GM12878 (cell line): ENCODE data around the gene DAAM1. TPM values are rescaled to one million over a fixed set of nuclear protein-coding genes. Genes with fewer than 3 reads are reported as not detected.

ENCODE experiments used
- ATAC-seq: fragments of 200-7000 bp; cut with Tn5 transposase; 3 replicates; pipeline ENCODE4 v1.9.1; 2020; ENCODE audit warnings: mild to moderate bottlenecking, moderate library complexity
- BruUV-seq: library from RNA; stranded (reverse); fragments of 400-500 nt; replicated peaks from 2 replicates; lab custom pipeline; 2021; lab: Mats Ljungman, UMichigan
- CTCF ChIA-PET: fragments of 300-600 bp; sonication (Branson Sonifier 250); formaldehyde crosslinking; extraction: SDS; loops from one replicate; lab custom pipeline; 2021; ENCODE audit warnings: inconsistent platforms; lab: Yijun Ruan, JAX
- POLR2A ChIA-PET: fragments of 350-600 bp; formaldehyde crosslinking; extraction: SDS; loops from one replicate; lab custom pipeline; 2021; ENCODE audit warnings: inconsistent platforms; lab: Charles Lee
- RAD21 ChIA-PET: fragments of 300-600 bp; sonication (Branson Sonifier 250); formaldehyde crosslinking; loops from one replicate; lab custom pipeline; 2023; ENCODE audit warnings: antibody characterized with exemption; ENCODE audit not compliant: unreplicated experiment; lab: Charles Lee
- SMC1A ChIA-PET: fragments of 300-600 bp; sonication (Branson Sonifier 250); formaldehyde crosslinking; loops from one replicate; lab custom pipeline; 2023; ENCODE audit not compliant: unreplicated experiment, uncharacterized antibody; lab: Charles Lee
- DNase-seq: peaks from one replicate; pipeline ENCODE4 v3.0.0-alpha.2; 2011; ENCODE audit warnings: low read depth, low spot score
- FAIRE-seq: peaks from 3 replicates; lab custom pipeline; 2011; peaks lifted over from hg19 to GRCh38; lab: Jason Lieb, UNC
- H2AFZ ChIP-seq: 2 replicates; pipeline ENCODE4 v1.6.0; 2011; ENCODE audit warnings: low read depth, low read length, control low read depth; ENCODE audit not compliant: control insufficient read depth
- H3K27ac ChIP-seq: 2 replicates; pipeline ENCODE4 v1.5.1; 2011; ENCODE audit warnings: control low read depth; ENCODE audit not compliant: control insufficient read depth, insufficient read depth
- H3K27me3 ChIP-seq, 2 experiments: replicated peaks in 1 of 2; 2 replicates each; pipeline versions ENCODE4 v1.6.0 to v1.6.1; 2011; ENCODE audit warnings: low read length in 1 of 2; ENCODE audit not compliant: control insufficient read depth in 2 of 2, insufficient read depth in 2 of 2
- H3K36me3 ChIP-seq, 2 experiments: 2 replicates each; pipeline ENCODE4 v1.5.1; 2011; ENCODE audit warnings: low read length in 1 of 2; ENCODE audit not compliant: control insufficient read depth in 2 of 2, insufficient read depth in 2 of 2
- H3K4me1 ChIP-seq: 2 replicates; pipeline ENCODE4 v1.6.1; 2011; ENCODE audit warnings: mild to moderate bottlenecking, low read length, moderate library complexity, mixed read lengths; ENCODE audit not compliant: control insufficient read depth, insufficient read depth
- H3K4me2 ChIP-seq: 2 replicates; pipeline ENCODE4 v1.6.0; 2011; ENCODE audit warnings: control low read depth; ENCODE audit not compliant: control insufficient read depth, insufficient read depth
- H3K4me3 ChIP-seq: fragments of 200-600 bp; sonication (generic); 2 replicates; pipeline ENCODE4 v1.5.1; 2016
- H3K79me2 ChIP-seq: 2 replicates; pipeline ENCODE4 v1.6.0; 2011; ENCODE audit warnings: low read length; ENCODE audit not compliant: control insufficient read depth, insufficient read depth
- H3K9ac ChIP-seq: 2 replicates; pipeline ENCODE4 v1.8.0; 2011; ENCODE audit warnings: low read length, control low read depth, mixed read lengths; ENCODE audit not compliant: control insufficient read depth, insufficient read depth
- H3K9me3 ChIP-seq: replicated peaks from 3 replicates; pipeline ENCODE4 v1.5.1; 2011; ENCODE audit warnings: mild to moderate bottlenecking, low read length; ENCODE audit not compliant: control insufficient read depth, insufficient read depth
- H4K20me1 ChIP-seq: 2 replicates; pipeline ENCODE4 v1.6.0; 2011; ENCODE audit not compliant: control insufficient read depth, insufficient read depth
- IKZF1 ChIP-seq: fragments of 450-650 bp; conservative IDR thresholded peaks from 2 replicates; pipeline ENCODE4 v1.6.1; 2017; ENCODE audit warnings: antibody characterized with exemption, mild to moderate bottlenecking
- NFYB ChIP-seq: IDR thresholded peaks from 2 replicates; pipeline ENCODE4 v1.6.1; 2011; ENCODE audit warnings: low read depth, mild to moderate bottlenecking, low read length, improper control_type of control experiment, moderate library complexity; ENCODE audit not compliant: insufficient read depth
- POLR2AphosphoS2 ChIP-seq: IDR thresholded peaks from 2 replicates; pipeline ENCODE4 v1.6.1; 2011; ENCODE audit warnings: low read depth, mild to moderate bottlenecking, low read length, improper control_type of control experiment, moderate library complexity
- SRF ChIP-seq, 2 experiments: IDR thresholded peaks; 2 replicates each; pipeline ENCODE4 v1.6.1; 2011; ENCODE audit warnings: low read depth in 2 of 2, low read length in 2 of 2, mild to moderate bottlenecking in 1 of 2, moderate library complexity in 1 of 2
- WGBS: methylation state at CpG from one replicate; pipeline ENCODE4 v1.1.6; 2016; ENCODE audit warnings: low lambda C conversion rate; ENCODE audit not compliant: insufficient replicate concordance, insufficient coverage; ENCODE audit errors: missing lambda C conversion rate; 5-methylcytosine and 5-hydroxymethylcytosine counted together
- in situ Hi-C: fragments of 300-500 bp; cut with MboI; formaldehyde crosslinking; loops from 9 replicates; pipeline ENCODE4 v1.14.3; 2018; ENCODE audit warnings: mixed read lengths
- intact Hi-C: fragments of 100-400 bp; cut with micrococcal nuclease; formaldehyde crosslinking; loops from one replicate; pipeline ENCODE4 v1.14.2; 2022; ENCODE audit not compliant: unreplicated experiment
- polyA plus RNA-seq, 11 experiments: library from polyadenylated mRNA; depleted of rRNA in 4 of 11; unstranded in 6 of 11; stranded (reverse) in 5 of 11; fragments of >200 nt; fragmentation: Nextera tagmentation in 4 of 11; fragmentation: Illumina TruSeq in 1 of 11; extraction: Ambion mirVana in 4 of 11; extraction: Trizol in 1 of 11; gene quantifications; 1 replicate in 1 of 11; 2 replicates in 10 of 11; pipeline versions ENCODE4 v1.2.1 to v1.2.3, GENCODE V29; 2011 to 2016; ENCODE audit warnings: inconsistent platforms in 2 of 11, missing spikeins in 2 of 11, low read depth in 1 of 11
- total RNA-seq, 4 experiments: library from RNA; depleted of rRNA in 3 of 4; stranded (reverse); fragments of >200 nt in 3 of 4; fragmentation: Illumina TruSeq in 1 of 4; extraction: Trizol in 1 of 4; gene quantifications; 2 replicates each; pipeline versions ENCODE4 v1.2.1 to v1.2.3, GENCODE V29; 2013 to 2021

Gene DAAM1
- total and polyA plus RNA-seq, 10 of the 15 experiments (the other 5 are each of a cell fraction or from before 2014, with no cell fraction given): 13.8 to 32.4 (median 24.2) TPM

GRCh38 chr14:59268858-59269257 is 80.4 kb downstream of the DAAM1 start:
- CTCF ChIA-PET: interaction anchor here (0.7 to 1.6 kb wide), 3 partner anchors 21 to 175 kb away, joined by 3 to 4 read pairs (median 3); no protein-coding TSS in a partner anchor
- BruUV-seq: no TSS peak

GRCh38 chr14:59269466-59269865 is 81.0 kb downstream of the DAAM1 start:
- Histone ChIP-seq H3K4me3 (no peak overlapping the region), H3K36me3 (peaks cover 0 to 7% of the 10 kb centered on the region in 2 experiments; a peak in 2 of 4 replicates), H3K4me2 (no peak overlapping the region), H4K20me1 (no peaks in the 10 kb centered on the region), H3K79me2 (no peaks in the 10 kb centered on the region), H3K27me3 (no peaks in the 10 kb centered on the region), H3K9me3 (no peaks in the 10 kb centered on the region; the same call in 2 of the 3 replicates), H3K4me1 (peaks cover 2% of the 10 kb centered on the region), H3K9ac (no peak overlapping the region), H3K27ac (no peak overlapping the region), H2AFZ (no peak overlapping the region)
- RAD21 ChIA-PET: interaction anchor here (1.6 kb wide), 1 partner anchor 80 kb away, joined by 7 read pairs; the partner anchor contains the start of gene DAAM1
- WGBS: 95% methylated on average over 3 of the region's 3 CpGs
- DNase-seq (no peak), ATAC-seq (no peak), FAIRE-seq (no peak)
- SMC1A ChIA-PET: interaction anchor here (0.7 to 1.9 kb wide), 11 partner anchors 9 to 144 kb away, joined by 3 to 6 read pairs (median 3); no protein-coding TSS in a partner anchor
- intact Hi-C loops (no loop called here), in situ Hi-C loops (no loop called here)
- no TSS peak for BruUV-seq
- CTCF ChIA-PET: interaction anchor here (0.7 to 1.6 kb wide), 4 partner anchors 9 to 174 kb away, joined by 3 to 4 read pairs (median 3); no protein-coding TSS in a partner anchor
- POLR2A ChIA-PET: interaction anchor here (0.5 to 0.7 kb wide), 2 partner anchors 37 to 114 kb away, joined by 3 to 5 read pairs; no protein-coding TSS in a partner anchor
- no peak for TF ChIP-seq IKZF1

More at GRCh38 chr14:59268858-59269257, 80.4 kb downstream of the DAAM1 start:
- Histone ChIP-seq H3K4me2 (no peak overlapping the region), H3K4me1 (no peaks in the 10 kb centered on the region), H4K20me1 (no peaks in the 10 kb centered on the region), H3K27me3 (no peaks in the 10 kb centered on the region), H3K9me3 (no peaks in the 10 kb centered on the region; the same call in 2 of the 3 replicates), H3K79me2 (no peaks in the 10 kb centered on the region), H2AFZ (no peak overlapping the region), H3K27ac (no peak overlapping the region), H3K4me3 (no peak overlapping the region), H3K9ac (no peak overlapping the region), H3K36me3 (peaks cover 0 to 7% of the 10 kb centered on the region in 2 experiments; a peak in 2 of 4 replicates)
- intact Hi-C loops: no loop called here
- in situ Hi-C loops: no loop called here
- POLR2A ChIA-PET: interaction anchor here (0.5 kb wide), 1 partner anchor 115 kb away, joined by 3 read pairs; no protein-coding TSS in a partner anchor
- FAIRE-seq: no peak
- ATAC-seq: no peak
- SMC1A ChIA-PET: interaction anchor here (0.8 to 1.9 kb wide), 8 partner anchors 8 to 143 kb away, joined by 3 to 6 read pairs (median 4); no protein-coding TSS in a partner anchor
- TF ChIP-seq NFYB: no peak
- TF ChIP-seq POLR2AphosphoS2: no peak
- no peak for TF ChIP-seq SRF (IDR thresholded peaks at IDR 0.05; ENCODE audit: low read depth in 2 of 2, low read length in 2 of 2)
- 94% methylated on average over 5 of the region's 5 CpGs for WGBS
- RAD21 ChIA-PET: no interaction called here
- DNase-seq: no peak
